GM12878 (cell line): ENCODE data around the gene COPE. TPM values are rescaled to one million over a fixed set of nuclear protein-coding genes. Genes with fewer than 3 reads are reported as not detected.
A peak's percentile ranks its signal among the peaks of the same experiment; 100 is the strongest.
"Not testable (repeated sequence)": the region's sequence is repeated elsewhere in the genome, so short reads cannot be mapped to it uniquely, and the experiment has no call there.

Source experiments
- ATAC-seq: fragments of 200-7000 bp; cut with Tn5 transposase; 3 replicates; pipeline ENCODE4 v1.9.1; 2020; ENCODE audit warnings: mild to moderate bottlenecking, moderate library complexity
- BruUV-seq: library from RNA; stranded (reverse); fragments of 400-500 nt; replicated peaks from 2 replicates; lab custom pipeline; 2021; lab: Mats Ljungman, UMichigan
- CTCF ChIA-PET: fragments of 300-600 bp; sonication (Branson Sonifier 250); formaldehyde crosslinking; extraction: SDS; loops from one replicate; lab custom pipeline; 2021; ENCODE audit warnings: inconsistent platforms; lab: Yijun Ruan, JAX
- POLR2A ChIA-PET: fragments of 350-600 bp; formaldehyde crosslinking; extraction: SDS; loops from one replicate; lab custom pipeline; 2021; ENCODE audit warnings: inconsistent platforms; lab: Charles Lee
- RAD21 ChIA-PET: fragments of 300-600 bp; sonication (Branson Sonifier 250); formaldehyde crosslinking; loops from one replicate; lab custom pipeline; 2023; ENCODE audit warnings: antibody characterized with exemption; ENCODE audit not compliant: unreplicated experiment; lab: Charles Lee
- SMC1A ChIA-PET: fragments of 300-600 bp; sonication (Branson Sonifier 250); formaldehyde crosslinking; loops from one replicate; lab custom pipeline; 2023; ENCODE audit not compliant: unreplicated experiment, uncharacterized antibody; lab: Charles Lee
- DNase-seq: peaks from one replicate; pipeline ENCODE4 v3.0.0-alpha.2; 2011; ENCODE audit warnings: low read depth, low spot score
- FAIRE-seq: peaks from 3 replicates; lab custom pipeline; 2011; peaks lifted over from hg19 to GRCh38; lab: Jason Lieb, UNC
- H2AFZ ChIP-seq: 2 replicates; pipeline ENCODE4 v1.6.0; 2011; ENCODE audit warnings: low read depth, low read length, control low read depth; ENCODE audit not compliant: control insufficient read depth
- H3K27ac ChIP-seq: 2 replicates; pipeline ENCODE4 v1.5.1; 2011; ENCODE audit warnings: control low read depth; ENCODE audit not compliant: control insufficient read depth, insufficient read depth
- H3K27me3 ChIP-seq, 2 experiments: replicated peaks in 1 of 2; 2 replicates each; pipeline versions ENCODE4 v1.6.0 to v1.6.1; 2011; ENCODE audit warnings: low read length in 1 of 2; ENCODE audit not compliant: control insufficient read depth in 2 of 2, insufficient read depth in 2 of 2
- H3K36me3 ChIP-seq, 2 experiments: 2 replicates each; pipeline ENCODE4 v1.5.1; 2011; ENCODE audit warnings: low read length in 1 of 2; ENCODE audit not compliant: control insufficient read depth in 2 of 2, insufficient read depth in 2 of 2
- H3K4me1 ChIP-seq: 2 replicates; pipeline ENCODE4 v1.6.1; 2011; ENCODE audit warnings: mild to moderate bottlenecking, low read length, moderate library complexity, mixed read lengths; ENCODE audit not compliant: control insufficient read depth, insufficient read depth
- H3K4me2 ChIP-seq: 2 replicates; pipeline ENCODE4 v1.6.0; 2011; ENCODE audit warnings: control low read depth; ENCODE audit not compliant: control insufficient read depth, insufficient read depth
- H3K4me3 ChIP-seq: fragments of 200-600 bp; sonication (generic); 2 replicates; pipeline ENCODE4 v1.5.1; 2016
- H3K79me2 ChIP-seq: 2 replicates; pipeline ENCODE4 v1.6.0; 2011; ENCODE audit warnings: low read length; ENCODE audit not compliant: control insufficient read depth, insufficient read depth
- H3K9ac ChIP-seq: 2 replicates; pipeline ENCODE4 v1.8.0; 2011; ENCODE audit warnings: low read length, control low read depth, mixed read lengths; ENCODE audit not compliant: control insufficient read depth, insufficient read depth
- H3K9me3 ChIP-seq: replicated peaks from 3 replicates; pipeline ENCODE4 v1.5.1; 2011; ENCODE audit warnings: mild to moderate bottlenecking, low read length; ENCODE audit not compliant: control insufficient read depth, insufficient read depth
- H4K20me1 ChIP-seq: 2 replicates; pipeline ENCODE4 v1.6.0; 2011; ENCODE audit not compliant: control insufficient read depth, insufficient read depth
- CEBPB ChIP-seq, 2 experiments: fragments of 150-350 bp in 1 of 2; IDR thresholded peaks; 2 replicates each; pipeline ENCODE4 v1.6.1; 2012 to 2014; ENCODE audit warnings: low read depth in 2 of 2, low read length in 2 of 2, borderline replicate concordance in 1 of 2, inconsistent platforms in 1 of 2
- EP300 ChIP-seq, 2 experiments: fragments of 150-350 bp in 1 of 2; IDR thresholded peaks; 2 replicates each; pipeline ENCODE4 v1.6.1; 2011 to 2012; ENCODE audit warnings: low read depth in 2 of 2, low read length in 2 of 2, borderline replicate concordance in 1 of 2, improper control_type of control experiment in 1 of 2, inconsistent platforms in 1 of 2; ENCODE audit not compliant: control insufficient read depth in 1 of 2
- FOXK2 ChIP-seq: fragments of 450-650 bp; IDR thresholded peaks from 2 replicates; pipeline ENCODE4 v1.6.1; 2017; ENCODE audit warnings: mild to moderate bottlenecking, moderate library complexity
- HCFC1 ChIP-seq: fragments of 150-350 bp; IDR thresholded peaks from 2 replicates; pipeline ENCODE4 v1.6.1; 2014; ENCODE audit warnings: low read length
- IRF4 ChIP-seq: IDR thresholded peaks from 2 replicates; pipeline ENCODE4 v1.6.1; 2011; ENCODE audit warnings: low read depth, low read length
- MEF2A ChIP-seq: IDR thresholded peaks from 2 replicates; pipeline ENCODE4 v1.6.1; 2011; ENCODE audit warnings: low read depth, mild to moderate bottlenecking, low read length, moderate library complexity; ENCODE audit not compliant: insufficient read depth
- MEF2B ChIP-seq: fragments of 450-650 bp; IDR thresholded peaks from 2 replicates; pipeline ENCODE4 v1.6.1; 2018; ENCODE audit warnings: mild to moderate bottlenecking, moderate library complexity; ENCODE audit not compliant: partially characterized antibody, poor library complexity, severe bottlenecking
- PAX5 ChIP-seq: IDR thresholded peaks from 2 replicates; pipeline ENCODE4 v1.6.1; 2011; ENCODE audit warnings: low read depth, low read length, borderline replicate concordance
- POLR2A ChIP-seq: IDR thresholded peaks from 2 replicates; pipeline ENCODE4 v1.6.1; 2011; ENCODE audit warnings: low read depth, mild to moderate bottlenecking, low read length
- RB1 ChIP-seq: fragments of 450-650 bp; formaldehyde crosslinking; IDR thresholded peaks from 2 replicates; pipeline ENCODE4 v1.6.1; 2017; ENCODE audit warnings: mild to moderate bottlenecking, borderline replicate concordance
- SUPT20H ChIP-seq: IDR thresholded peaks from 2 replicates; pipeline ENCODE4 v1.6.1; 2011; ENCODE audit warnings: low read depth, mild to moderate bottlenecking, low read length, moderate library complexity, borderline replicate concordance; ENCODE audit not compliant: control insufficient read depth
- WGBS: methylation state at CpG from one replicate; pipeline ENCODE4 v1.1.6; 2016; ENCODE audit warnings: low lambda C conversion rate; ENCODE audit not compliant: insufficient replicate concordance, insufficient coverage; ENCODE audit errors: missing lambda C conversion rate; 5-methylcytosine and 5-hydroxymethylcytosine counted together
- in situ Hi-C: fragments of 300-500 bp; cut with MboI; formaldehyde crosslinking; loops from 9 replicates; pipeline ENCODE4 v1.14.3; 2018; ENCODE audit warnings: mixed read lengths
- intact Hi-C: fragments of 100-400 bp; cut with micrococcal nuclease; formaldehyde crosslinking; loops from one replicate; pipeline ENCODE4 v1.14.2; 2022; ENCODE audit not compliant: unreplicated experiment
- polyA plus RNA-seq, 11 experiments: library from polyadenylated mRNA; depleted of rRNA in 4 of 11; unstranded in 6 of 11; stranded (reverse) in 5 of 11; fragments of >200 nt; fragmentation: Nextera tagmentation in 4 of 11; fragmentation: Illumina TruSeq in 1 of 11; extraction: Ambion mirVana in 4 of 11; extraction: Trizol in 1 of 11; gene quantifications; 1 replicate in 1 of 11; 2 replicates in 10 of 11; pipeline versions ENCODE4 v1.2.1 to v1.2.3, GENCODE V29; 2011 to 2016; ENCODE audit warnings: inconsistent platforms in 2 of 11, missing spikeins in 2 of 11, low read depth in 1 of 11
- total RNA-seq, 4 experiments: library from RNA; depleted of rRNA in 3 of 4; stranded (reverse); fragments of >200 nt in 3 of 4; fragmentation: Illumina TruSeq in 1 of 4; extraction: Trizol in 1 of 4; gene quantifications; 2 replicates each; pipeline versions ENCODE4 v1.2.1 to v1.2.3, GENCODE V29; 2013 to 2021
- TF ChIP-seq, protein P1 (sequence below): fragments of 150-350 bp; IDR thresholded peaks from 2 replicates; pipeline ENCODE4 v1.6.1; 2014; ENCODE audit warnings: mild to moderate bottlenecking, low read depth, low read length
- TF ChIP-seq, protein P2 (sequence below): fragments of 450-650 bp; IDR thresholded peaks from 2 replicates; pipeline ENCODE4 v1.6.1; 2017; ENCODE audit warnings: low read depth, mild to moderate bottlenecking, moderate library complexity

COPE gene
- total and polyA plus RNA-seq, 10 of the 15 experiments (the other 5 are each of a cell fraction or from before 2014, with no cell fraction given) = 3.5 to 464 (median 222) TPM

DNA sequence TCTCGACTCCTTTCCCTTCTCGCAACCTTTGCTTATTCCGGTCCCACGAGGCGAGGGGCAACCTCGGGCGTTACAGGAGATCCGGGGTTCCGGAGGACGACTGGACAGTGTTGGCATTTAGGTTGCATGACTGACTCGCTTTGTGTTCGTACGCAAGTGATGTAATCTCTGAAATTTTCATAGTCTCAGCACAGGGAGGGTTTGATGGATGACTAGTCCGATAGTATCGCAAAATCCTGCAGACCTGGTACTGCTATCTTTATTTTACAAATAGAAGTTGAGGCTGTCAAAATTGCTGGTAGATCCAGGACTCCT lies 670 bp upstream of the COPE start:
- FAIRE-seq (no peak), ATAC-seq (no peak), DNase-seq (no peak)
- peak overlapping the region; percentile 37 for H2AFZ ChIP-seq
- H3K4me1 ChIP-seq = peaks cover 8% of the 10 kb centered on the region
- H3K9me3 ChIP-seq = no peaks in the 10 kb centered on the region
- ChIA-PET SMC1A (interaction anchor here (0.9 to 2.0 kb wide), 6 partner anchors 25 to 270 kb away, joined by 3 to 8 read pairs (median 4); no protein-coding TSS in a partner anchor), CTCF (interaction anchor here (0.8 to 1.7 kb wide), 6 partner anchors 67 to 532 kb away, joined by 3 to 10 read pairs (median 3); no protein-coding TSS in a partner anchor), RAD21 (interaction anchor here (0.8 to 1.7 kb wide), 7 partner anchors 20 to 376 kb away, joined by 3 to 10 read pairs (median 3); partner anchors contain the start of gene FKBP8), POLR2A (interaction anchor here (0.6 to 1.4 kb wide), 6 partner anchors 29 to 361 kb away, joined by 3 to 4 read pairs (median 3); partner anchors contain the start of genes SLC25A42 and UBA52)
- peak overlapping the region; percentile 99 for H3K4me2 ChIP-seq
- peak overlapping the region; percentile 91 for H3K9ac ChIP-seq
- peak overlapping the region; percentile 47 for H3K27ac ChIP-seq
- H3K27me3 ChIP-seq = no peaks in the 10 kb centered on the region
- peaks cover 48% of the 10 kb centered on the region for H3K79me2 ChIP-seq
- H4K20me1 ChIP-seq = 0 out of 2 replicates have a peak, but pooled peaks cover 3% of the 10 kb centered on the region
- intact Hi-C loops = loop anchor here (2.0 kb wide), 1 partner anchor 283 kb away; the partner anchor contains the start of gene KLHL26
- WGBS = under 1% methylated on average over 11 of the region's 15 CpGs
- TSS peak; percentile 81 for BruUV-seq
- peak overlapping the region; percentile 92 for H3K4me3 ChIP-seq
- in situ Hi-C loops = no loop called here
- H3K36me3 ChIP-seq = peaks cover 13 to 16% of the 10 kb centered on the region in 2 experiments
- no peak for TF ChIP-seq IRF4
- TF ChIP-seq POLR2A = no peak
- no peak for TF ChIP-seq SUPT20H
- no peak for TF ChIP-seq FOXK2
- TF ChIP-seq MEF2B = no peak
- no peak for TF ChIP-seq PAX5
- no peak for TF ChIP-seq CEBPB (IDR thresholded peaks at IDR 0.05; ENCODE audit: borderline replicate concordance in 1 of 2, low read depth in 2 of 2, low read length in 2 of 2)
- no peak for TF ChIP-seq MEF2A
- TF ChIP-seq HCFC1 = no peak
- 0 out of 2 replicates have a peak, but pooled peaks have one; percentile 7 for TF ChIP-seq RB1
- TF ChIP-seq, protein P1, sequence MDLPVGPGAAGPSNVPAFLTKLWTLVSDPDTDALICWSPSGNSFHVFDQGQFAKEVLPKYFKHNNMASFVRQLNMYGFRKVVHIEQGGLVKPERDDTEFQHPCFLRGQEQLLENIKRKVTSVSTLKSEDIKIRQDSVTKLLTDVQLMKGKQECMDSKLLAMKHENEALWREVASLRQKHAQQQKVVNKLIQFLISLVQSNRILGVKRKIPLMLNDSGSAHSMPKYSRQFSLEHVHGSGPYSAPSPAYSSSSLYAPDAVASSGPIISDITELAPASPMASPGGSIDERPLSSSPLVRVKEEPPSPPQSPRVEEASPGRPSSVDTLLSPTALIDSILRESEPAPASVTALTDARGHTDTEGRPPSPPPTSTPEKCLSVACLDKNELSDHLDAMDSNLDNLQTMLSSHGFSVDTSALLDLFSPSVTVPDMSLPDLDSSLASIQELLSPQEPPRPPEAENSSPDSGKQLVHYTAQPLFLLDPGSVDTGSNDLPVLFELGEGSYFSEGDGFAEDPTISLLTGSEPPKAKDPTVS = no peak
- TF ChIP-seq, protein P2, sequence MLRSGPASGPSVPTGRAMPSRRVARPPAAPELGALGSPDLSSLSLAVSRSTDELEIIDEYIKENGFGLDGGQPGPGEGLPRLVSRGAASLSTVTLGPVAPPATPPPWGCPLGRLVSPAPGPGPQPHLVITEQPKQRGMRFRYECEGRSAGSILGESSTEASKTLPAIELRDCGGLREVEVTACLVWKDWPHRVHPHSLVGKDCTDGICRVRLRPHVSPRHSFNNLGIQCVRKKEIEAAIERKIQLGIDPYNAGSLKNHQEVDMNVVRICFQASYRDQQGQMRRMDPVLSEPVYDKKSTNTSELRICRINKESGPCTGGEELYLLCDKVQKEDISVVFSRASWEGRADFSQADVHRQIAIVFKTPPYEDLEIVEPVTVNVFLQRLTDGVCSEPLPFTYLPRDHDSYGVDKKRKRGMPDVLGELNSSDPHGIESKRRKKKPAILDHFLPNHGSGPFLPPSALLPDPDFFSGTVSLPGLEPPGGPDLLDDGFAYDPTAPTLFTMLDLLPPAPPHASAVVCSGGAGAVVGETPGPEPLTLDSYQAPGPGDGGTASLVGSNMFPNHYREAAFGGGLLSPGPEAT = peak; percentile 44
- TF ChIP-seq EP300 (IDR thresholded peaks at IDR 0.05; ENCODE audit: borderline replicate concordance in 1 of 2, control insufficient read depth in 1 of 2, low read depth in 2 of 2, low read length in 2 of 2) = no peak

DNA sequence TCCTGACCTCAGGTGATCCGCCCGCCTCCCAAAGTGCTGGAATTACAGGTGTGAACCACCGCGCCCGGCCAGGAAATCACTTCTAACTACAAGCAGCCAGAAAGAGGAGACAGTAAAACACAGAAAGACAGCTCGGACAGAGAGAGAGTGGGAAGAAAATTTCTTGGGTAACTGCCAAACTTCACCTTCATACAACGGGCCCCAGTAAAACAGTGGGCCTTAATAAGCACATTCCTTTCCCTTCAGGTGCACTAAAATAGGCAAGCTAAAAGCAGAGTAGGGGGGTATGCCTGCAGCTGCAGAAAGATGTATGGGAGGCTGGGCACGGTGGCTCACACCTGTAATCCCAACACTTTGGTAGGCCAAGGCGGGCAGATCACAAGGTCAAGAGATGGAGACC lies 1.6 kb downstream of the COPE start:
- H3K27ac ChIP-seq, POLR2A ChIA-PET, RAD21 ChIA-PET, H3K9me3 ChIP-seq, BruUV-seq, H3K36me3 ChIP-seq, H2AFZ ChIP-seq, FAIRE-seq, DNase-seq, intact Hi-C loops, ATAC-seq, SMC1A ChIA-PET, H3K4me1 ChIP-seq, in situ Hi-C loops, H3K27me3 ChIP-seq, H3K9ac ChIP-seq, H4K20me1 ChIP-seq: not testable (repeated sequence)
- Histone ChIP-seq H3K4me2 (peak overlapping the region; percentile 59), H3K79me2 (peaks cover 53% of the 10 kb centered on the region), H3K4me3 (peak overlapping the region; percentile 53; the same call in 1 of the 2 replicates)
- CTCF ChIA-PET = interaction anchor here (0.7 kb wide), 1 partner anchor 149 kb away, joined by 3 read pairs; no protein-coding TSS in a partner anchor
- 86% methylated on average over 9 of the region's 9 CpGs for WGBS
